K562 (cell line): ENCODE data around the gene METAP1D. TPM values are rescaled to one million over a fixed set of nuclear protein-coding genes. Genes with fewer than 3 reads are reported as not detected.

Experiments used
- CHD2 ChIP-seq: IDR thresholded peaks from 2 replicates; pipeline ENCODE4 v1.6.1; 2011; ENCODE audit warnings: low read depth, low read length
- POLR3A ChIP-seq: IDR thresholded peaks from 2 replicates; pipeline ENCODE4 v1.6.1; 2011; ENCODE audit warnings: borderline replicate concordance, mild to moderate bottlenecking, moderate library complexity; ENCODE audit not compliant: insufficient read length, insufficient read depth; ENCODE audit errors: extremely low read depth
- PTRF ChIP-seq: fragments of 450-650 bp; IDR thresholded peaks from 2 replicates; pipeline ENCODE4 v1.6.1; 2016; ENCODE audit warnings: mild to moderate bottlenecking, missing genetic modification characterization, missing compliant biosample characterization
- polyA plus RNA-seq, 8 experiments: library from polyadenylated mRNA; depleted of rRNA in 4 of 8; stranded (reverse) in 5 of 8; unstranded in 3 of 8; fragments of >200 nt; fragmentation: Nextera tagmentation in 2 of 8; fragmentation: Illumina TruSeq in 1 of 8; extraction: Ambion mirVana in 2 of 8; extraction: Trizol in 1 of 8; gene quantifications; 2 replicates each; pipeline versions ENCODE4 v1.2.1 to v1.2.3, GENCODE V29; 2011 to 2014; ENCODE audit warnings: inconsistent platforms in 1 of 8, missing spikeins in 1 of 8
- total RNA-seq, 7 experiments: library from RNA; depleted of rRNA in 6 of 7; stranded (reverse); fragments of >200 nt in 6 of 7; fragmentation: Illumina TruSeq in 2 of 7; extraction: Trizol in 2 of 7; gene quantifications; 2 replicates each; pipeline versions ENCODE4 v1.2.1 to v1.2.3, GENCODE V29; 2011 to 2021; ENCODE audit warnings: low replicate concordance in 1 of 7
- TF ChIP-seq, protein P1 (sequence below): fragments of 200-600 bp; sonication (generic); IDR thresholded peaks from one replicate; pipeline ENCODE4 v1.6.1; 2012; ENCODE audit warnings: mild to moderate bottlenecking, low read depth, low read length, inconsistent platforms
- TF ChIP-seq, protein P2 (sequence below): sonication (generic); formaldehyde crosslinking; IDR thresholded peaks from 2 replicates; pipeline ENCODE4 v1.8.1; 2023; ENCODE audit warnings: mild to moderate bottlenecking, missing genetic modification reagents, moderate library complexity

Gene METAP1D
- total and polyA plus RNA-seq, 9 of the 15 experiments (the other 6 are each of a cell fraction or from before 2014, with no cell fraction given): 8.0 to 23.4 (median 15.7) TPM

DNA sequence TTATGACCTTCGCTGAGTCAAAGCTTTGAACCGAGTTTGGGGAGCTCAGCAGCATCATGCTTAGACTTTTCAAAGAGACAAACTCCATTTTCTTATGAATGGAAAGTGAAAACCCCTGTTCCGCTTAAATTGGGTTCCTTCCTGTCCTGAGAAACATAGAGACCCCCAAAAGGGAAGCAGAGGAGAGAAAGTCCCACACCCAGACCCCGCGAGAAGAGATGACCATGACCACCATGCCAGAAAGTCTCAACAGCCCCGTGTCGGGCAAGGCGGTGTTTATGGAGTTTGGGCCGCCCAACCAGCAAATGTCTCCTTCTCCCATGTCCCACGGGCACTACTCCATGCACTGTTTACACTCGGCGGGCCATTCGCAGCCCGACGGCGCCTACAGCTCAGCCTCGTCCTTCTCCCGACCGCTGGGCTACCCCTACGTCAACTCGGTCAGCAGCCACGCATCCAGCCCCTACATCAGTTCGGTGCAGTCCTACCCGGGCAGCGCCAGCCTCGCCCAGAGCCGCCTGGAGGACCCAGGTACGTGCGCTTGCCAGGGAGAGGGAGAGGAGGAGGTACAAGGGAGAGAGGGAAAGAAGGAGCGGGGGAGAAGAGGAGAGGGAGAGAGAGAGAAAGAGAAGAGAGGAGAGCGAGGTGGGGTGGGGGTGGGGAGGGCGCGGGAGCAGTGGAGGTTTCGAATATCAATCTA, 85.9 kb downstream of the METAP1D start, which contains the start of gene DLX1 (continued):
- TF ChIP-seq, protein P1, sequence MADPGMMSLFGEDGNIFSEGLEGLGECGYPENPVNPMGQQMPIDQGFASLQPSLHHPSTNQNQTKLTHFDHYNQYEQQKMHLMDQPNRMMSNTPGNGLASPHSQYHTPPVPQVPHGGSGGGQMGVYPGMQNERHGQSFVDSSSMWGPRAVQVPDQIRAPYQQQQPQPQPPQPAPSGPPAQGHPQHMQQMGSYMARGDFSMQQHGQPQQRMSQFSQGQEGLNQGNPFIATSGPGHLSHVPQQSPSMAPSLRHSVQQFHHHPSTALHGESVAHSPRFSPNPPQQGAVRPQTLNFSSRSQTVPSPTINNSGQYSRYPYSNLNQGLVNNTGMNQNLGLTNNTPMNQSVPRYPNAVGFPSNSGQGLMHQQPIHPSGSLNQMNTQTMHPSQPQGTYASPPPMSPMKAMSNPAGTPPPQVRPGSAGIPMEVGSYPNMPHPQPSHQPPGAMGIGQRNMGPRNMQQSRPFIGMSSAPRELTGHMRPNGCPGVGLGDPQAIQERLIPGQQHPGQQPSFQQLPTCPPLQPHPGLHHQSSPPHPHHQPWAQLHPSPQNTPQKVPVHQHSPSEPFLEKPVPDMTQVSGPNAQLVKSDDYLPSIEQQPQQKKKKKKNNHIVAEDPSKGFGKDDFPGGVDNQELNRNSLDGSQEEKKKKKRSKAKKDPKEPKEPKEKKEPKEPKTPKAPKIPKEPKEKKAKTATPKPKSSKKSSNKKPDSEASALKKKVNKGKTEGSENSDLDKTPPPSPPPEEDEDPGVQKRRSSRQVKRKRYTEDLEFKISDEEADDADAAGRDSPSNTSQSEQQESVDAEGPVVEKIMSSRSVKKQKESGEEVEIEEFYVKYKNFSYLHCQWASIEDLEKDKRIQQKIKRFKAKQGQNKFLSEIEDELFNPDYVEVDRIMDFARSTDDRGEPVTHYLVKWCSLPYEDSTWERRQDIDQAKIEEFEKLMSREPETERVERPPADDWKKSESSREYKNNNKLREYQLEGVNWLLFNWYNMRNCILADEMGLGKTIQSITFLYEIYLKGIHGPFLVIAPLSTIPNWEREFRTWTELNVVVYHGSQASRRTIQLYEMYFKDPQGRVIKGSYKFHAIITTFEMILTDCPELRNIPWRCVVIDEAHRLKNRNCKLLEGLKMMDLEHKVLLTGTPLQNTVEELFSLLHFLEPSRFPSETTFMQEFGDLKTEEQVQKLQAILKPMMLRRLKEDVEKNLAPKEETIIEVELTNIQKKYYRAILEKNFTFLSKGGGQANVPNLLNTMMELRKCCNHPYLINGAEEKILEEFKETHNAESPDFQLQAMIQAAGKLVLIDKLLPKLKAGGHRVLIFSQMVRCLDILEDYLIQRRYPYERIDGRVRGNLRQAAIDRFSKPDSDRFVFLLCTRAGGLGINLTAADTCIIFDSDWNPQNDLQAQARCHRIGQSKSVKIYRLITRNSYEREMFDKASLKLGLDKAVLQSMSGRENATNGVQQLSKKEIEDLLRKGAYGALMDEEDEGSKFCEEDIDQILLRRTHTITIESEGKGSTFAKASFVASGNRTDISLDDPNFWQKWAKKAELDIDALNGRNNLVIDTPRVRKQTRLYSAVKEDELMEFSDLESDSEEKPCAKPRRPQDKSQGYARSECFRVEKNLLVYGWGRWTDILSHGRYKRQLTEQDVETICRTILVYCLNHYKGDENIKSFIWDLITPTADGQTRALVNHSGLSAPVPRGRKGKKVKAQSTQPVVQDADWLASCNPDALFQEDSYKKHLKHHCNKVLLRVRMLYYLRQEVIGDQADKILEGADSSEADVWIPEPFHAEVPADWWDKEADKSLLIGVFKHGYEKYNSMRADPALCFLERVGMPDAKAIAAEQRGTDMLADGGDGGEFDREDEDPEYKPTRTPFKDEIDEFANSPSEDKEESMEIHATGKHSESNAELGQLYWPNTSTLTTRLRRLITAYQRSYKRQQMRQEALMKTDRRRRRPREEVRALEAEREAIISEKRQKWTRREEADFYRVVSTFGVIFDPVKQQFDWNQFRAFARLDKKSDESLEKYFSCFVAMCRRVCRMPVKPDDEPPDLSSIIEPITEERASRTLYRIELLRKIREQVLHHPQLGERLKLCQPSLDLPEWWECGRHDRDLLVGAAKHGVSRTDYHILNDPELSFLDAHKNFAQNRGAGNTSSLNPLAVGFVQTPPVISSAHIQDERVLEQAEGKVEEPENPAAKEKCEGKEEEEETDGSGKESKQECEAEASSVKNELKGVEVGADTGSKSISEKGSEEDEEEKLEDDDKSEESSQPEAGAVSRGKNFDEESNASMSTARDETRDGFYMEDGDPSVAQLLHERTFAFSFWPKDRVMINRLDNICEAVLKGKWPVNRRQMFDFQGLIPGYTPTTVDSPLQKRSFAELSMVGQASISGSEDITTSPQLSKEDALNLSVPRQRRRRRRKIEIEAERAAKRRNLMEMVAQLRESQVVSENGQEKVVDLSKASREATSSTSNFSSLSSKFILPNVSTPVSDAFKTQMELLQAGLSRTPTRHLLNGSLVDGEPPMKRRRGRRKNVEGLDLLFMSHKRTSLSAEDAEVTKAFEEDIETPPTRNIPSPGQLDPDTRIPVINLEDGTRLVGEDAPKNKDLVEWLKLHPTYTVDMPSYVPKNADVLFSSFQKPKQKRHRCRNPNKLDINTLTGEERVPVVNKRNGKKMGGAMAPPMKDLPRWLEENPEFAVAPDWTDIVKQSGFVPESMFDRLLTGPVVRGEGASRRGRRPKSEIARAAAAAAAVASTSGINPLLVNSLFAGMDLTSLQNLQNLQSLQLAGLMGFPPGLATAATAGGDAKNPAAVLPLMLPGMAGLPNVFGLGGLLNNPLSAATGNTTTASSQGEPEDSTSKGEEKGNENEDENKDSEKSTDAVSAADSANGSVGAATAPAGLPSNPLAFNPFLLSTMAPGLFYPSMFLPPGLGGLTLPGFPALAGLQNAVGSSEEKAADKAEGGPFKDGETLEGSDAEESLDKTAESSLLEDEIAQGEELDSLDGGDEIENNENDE: no peak
- TF ChIP-seq CHD2 (peak; percentile 93), POLR3A (no peak), PTRF (tag) (no peak)
- TF ChIP-seq, protein P2, sequence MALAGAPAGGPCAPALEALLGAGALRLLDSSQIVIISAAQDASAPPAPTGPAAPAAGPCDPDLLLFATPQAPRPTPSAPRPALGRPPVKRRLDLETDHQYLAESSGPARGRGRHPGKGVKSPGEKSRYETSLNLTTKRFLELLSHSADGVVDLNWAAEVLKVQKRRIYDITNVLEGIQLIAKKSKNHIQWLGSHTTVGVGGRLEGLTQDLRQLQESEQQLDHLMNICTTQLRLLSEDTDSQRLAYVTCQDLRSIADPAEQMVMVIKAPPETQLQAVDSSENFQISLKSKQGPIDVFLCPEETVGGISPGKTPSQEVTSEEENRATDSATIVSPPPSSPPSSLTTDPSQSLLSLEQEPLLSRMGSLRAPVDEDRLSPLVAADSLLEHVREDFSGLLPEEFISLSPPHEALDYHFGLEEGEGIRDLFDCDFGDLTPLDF: no peak
